Effector CD8-positive, alpha-beta T cell (primary cell): Measurements from ENCODE around the gene SLF2.

ENCODE experiments used
- DNase-seq: peaks from one replicate; lab custom pipeline; 2025; lab: John Stamatoyannopoulos, UW

SLF2 gene

DNA sequence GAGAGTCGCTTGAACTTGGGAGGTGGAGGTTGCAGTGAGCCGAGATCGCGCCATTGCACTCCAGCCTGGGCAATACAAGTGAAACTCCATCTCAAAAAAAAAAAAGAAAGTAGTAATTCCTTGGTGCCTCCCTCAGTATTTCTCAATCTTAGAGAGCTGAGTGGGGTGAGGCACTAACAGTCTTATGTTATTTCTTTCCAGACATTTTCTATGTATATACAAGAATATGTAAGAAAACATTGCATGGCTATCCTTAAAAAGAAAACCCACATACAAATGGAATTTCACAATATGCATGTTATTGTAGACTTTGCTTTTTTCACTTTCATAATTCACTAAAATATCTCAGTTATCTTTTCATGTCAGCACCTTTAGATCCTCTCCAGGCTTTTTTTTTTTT, 13.6 kb upstream of the SLF2 start:
- DNase-seq: no peak

DNA sequence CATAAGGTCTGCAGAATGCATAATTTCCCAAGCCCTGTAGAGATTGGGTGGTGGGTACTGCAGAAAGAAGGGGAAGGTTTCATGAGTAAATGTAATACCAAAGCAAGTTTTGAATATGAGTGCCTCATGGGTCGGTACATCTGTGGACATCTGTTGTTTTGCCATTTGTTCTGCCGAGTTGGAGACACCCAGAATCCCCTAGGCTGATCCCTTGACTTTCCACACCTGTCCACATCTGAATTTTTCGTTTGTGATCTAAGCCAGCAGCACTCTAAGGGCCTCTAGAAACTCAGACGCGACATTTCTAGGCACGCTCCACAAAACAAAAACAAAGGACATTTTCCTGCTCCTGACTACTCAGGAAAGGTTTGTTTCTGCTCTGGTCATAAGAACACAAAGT, 11.7 kb upstream of the SLF2 start:
- DNase-seq: no peak

GRCh38 chr10:100902622-100903021, 10.1 kb upstream of the SLF2 start:
- DNase-seq: no peak

GRCh38 chr10:100904917-100905316, 7.8 kb upstream of the SLF2 start:
- no peak for DNase-seq

DNA sequence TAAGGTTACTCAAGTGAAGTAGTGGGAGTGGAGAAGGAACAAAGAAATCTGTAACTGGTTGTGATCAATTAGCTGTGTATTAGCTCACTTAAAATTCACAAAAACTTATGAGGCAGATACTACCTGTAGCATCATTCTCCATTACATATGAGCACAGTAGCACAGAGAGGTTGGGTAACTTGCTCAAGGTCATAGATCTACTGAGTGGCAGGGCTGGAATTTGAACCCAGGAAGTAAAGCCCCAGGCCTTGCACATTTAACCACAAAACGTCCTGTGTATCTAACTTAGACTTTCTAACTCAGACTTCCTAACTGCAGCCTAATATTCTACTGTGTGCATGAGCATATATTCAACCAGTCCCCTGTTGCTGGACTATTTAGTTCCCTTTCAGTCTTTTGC, 5.6 kb upstream of the SLF2 start:
- no peak for DNase-seq

DNA sequence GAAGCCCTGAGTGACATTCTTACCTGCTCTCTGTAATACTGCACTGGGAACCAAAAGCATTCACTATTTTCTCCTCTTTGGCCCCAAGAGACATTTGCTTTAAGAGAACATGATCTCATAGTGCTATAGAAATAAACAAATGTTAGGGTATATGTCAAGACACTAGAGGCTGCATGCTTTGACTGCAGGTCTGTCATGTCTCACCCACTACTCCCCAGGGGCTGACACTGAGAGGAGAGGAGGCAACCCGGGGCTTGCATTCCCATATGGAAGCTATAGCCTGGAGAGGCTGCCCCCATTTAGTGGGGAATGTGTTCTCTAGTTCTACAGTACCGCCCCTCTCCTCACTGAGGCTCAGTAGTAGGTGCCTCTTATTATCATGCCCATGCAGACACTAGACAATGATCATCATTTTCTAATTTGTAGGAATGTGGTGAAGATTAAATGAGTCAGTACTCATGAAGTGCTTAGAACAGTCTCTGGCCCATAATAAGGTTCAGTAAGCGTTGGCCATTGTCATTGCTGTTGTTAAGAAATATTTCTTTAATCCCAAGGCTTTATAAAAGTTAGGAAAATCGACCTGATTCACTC, 4.9 kb upstream of the SLF2 start:
- DNase-seq: no peak

- DNase-seq: no peak
Measured at GRCh38 chr10:100908378-100908777, 4.4 kb upstream of the SLF2 start.

- no peak for DNase-seq
Measured at GRCh38 chr10:100909501-100910263, 3.1 kb upstream of the SLF2 start.

GRCh38 chr10:100911472-100911871, 1.3 kb upstream of the SLF2 start:
- no peak for DNase-seq

DNA sequence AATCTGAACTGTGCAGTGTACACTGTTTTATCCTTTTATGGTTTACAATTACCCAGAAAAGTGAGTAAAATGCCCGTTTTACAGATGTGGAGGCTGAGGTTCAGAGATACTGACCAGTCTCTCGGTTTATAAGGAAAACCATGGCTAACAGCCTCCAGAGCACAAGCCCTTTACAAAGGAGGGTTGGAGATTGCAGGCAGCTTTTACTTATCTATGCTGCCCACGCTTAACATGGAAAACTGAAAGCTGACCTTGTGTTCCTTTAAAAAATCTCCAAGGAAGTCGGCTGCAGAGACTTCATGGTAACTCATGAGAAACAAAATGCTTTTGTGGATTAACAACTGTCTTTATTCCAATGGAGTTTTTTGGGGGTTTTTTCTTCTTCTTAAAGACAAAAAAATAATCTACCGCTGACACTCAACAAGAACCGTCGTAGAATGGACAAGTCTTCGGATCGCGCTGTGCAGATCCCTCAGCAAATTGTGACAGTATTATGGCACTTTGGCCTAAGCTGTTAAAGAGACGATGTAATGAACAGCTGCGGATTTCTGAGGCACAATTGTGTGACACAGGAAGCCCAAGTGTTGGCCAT, 654 bp upstream of the SLF2 start:
- DNase-seq: no peak

- DNase-seq: no peak
Measured at GRCh38 chr10:100913470-100913865, 705 bp downstream of the SLF2 start.

DNA sequence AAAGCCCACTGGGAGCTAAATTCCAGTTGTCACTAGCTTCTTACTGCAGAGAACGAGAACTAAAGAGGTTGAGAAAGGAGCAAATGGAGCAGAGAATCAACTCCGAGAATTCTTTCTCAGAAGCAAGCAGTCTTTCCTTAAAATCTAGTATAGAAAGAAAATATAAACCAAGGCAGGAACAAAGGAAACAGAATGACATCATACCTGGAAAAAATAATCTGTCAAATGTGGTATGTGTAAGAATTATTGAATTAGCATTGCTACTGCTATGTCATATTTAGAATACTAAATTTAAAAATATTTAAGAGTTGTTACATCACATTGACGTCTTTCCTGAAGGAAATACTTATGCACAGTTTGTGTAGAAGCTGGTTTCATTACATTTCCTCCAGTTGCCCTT, 4.3 kb downstream of the SLF2 start:
- no peak for DNase-seq

GRCh38 chr10:100923580-100923979, 10.8 kb downstream of the SLF2 start:
- DNase-seq: no peak

GRCh38 chr10:100927266-100927665, 14.5 kb downstream of the SLF2 start:
- DNase-seq: no peak

DNA sequence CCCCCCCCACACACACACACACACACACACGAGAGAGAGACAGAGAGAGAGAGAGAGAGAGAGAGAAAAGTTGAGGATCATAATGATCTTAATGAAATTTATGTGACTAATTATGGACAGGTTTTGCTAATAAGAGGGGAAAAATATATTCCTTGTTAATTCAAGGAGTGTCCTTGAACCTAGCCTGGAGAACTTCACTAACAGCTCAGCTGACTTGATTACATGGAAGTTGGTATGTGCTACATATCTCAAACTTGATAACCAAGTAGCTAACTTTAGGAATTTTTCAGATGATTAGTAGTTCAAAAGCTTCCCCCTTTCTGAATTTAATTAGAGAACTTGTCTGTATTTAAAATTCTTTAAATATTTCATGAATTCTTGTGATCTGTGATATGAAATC, 15.3 kb downstream of the SLF2 start:
- DNase-seq: no peak

DNA sequence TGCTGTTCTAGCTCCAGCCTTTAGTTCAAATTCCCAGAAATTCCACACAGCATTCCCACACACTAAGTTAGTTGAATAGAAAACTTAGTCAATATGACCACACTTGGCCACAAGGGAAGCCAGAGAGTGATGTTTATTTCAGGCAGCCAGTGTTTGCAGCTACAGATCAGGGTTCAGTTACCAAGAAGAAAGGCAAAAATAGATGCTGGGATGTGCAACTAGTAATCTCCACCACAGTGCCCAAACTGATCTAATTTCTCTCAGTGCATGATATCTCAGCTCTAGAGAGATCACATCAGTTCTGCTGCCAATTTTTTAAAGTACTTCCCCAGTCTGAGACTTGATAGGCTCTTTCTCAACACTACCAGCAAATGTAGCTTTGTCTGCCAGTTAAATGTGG, 17.6 kb downstream of the SLF2 start:
- no peak for DNase-seq

DNA sequence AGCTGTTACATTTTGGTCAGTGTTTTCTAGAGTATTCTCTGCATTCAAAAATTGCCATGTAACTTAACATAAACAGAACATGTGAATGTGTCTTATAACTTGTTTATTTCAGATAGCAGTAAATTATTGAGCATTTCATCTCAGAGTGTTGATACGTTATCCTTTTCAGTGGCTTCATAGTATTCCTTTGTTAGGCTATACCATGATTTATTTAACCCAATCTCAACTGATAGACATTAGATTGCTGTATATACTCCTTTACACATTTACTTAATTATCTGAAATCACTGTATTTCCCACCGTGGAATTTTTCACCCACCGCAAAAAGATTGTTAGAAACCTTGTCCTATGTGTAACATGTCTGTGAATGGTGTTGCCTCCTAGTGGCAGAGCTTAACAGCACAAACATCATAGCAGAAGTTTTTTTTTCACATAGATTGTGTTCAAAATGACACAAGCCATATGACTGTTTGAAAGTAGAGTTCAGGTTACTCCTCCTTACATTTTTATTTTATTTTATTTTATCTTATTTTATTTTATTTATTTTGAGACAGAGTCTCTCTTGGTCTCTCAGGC, 21.4 kb downstream of the SLF2 start:
- DNase-seq: no peak

DNA sequence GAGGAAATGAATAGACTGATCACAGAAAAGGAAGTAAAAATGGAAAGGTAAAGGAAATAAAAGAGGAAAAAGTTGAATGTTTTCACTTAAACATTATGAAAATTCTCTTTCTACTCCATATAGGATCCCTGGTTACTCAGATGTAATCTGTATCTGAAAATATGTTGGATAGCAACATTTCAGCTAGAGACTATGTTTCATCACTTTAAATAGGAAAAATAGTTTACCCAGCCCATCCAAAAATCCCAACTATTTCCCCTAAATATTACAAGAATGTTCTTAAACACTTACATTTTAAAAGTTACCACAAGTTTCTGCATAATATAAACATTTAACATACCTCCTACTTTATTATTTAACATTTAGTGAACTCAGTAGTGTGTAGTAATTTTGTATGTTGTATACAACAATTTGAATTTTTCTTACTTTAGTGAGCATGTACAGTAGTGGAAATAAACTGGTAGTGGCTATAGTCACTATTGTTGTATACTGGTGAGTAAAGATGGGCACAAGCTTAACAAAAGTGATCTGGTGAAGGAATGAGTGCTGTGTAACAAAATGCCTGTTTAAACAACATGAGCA, 27.1 kb downstream of the SLF2 start:
- no peak for DNase-seq

GRCh38 chr10:100942229-100942628, 29.5 kb downstream of the SLF2 start:
- DNase-seq: no peak

- DNase-seq: no peak
Measured at GRCh38 chr10:100943508-100943907, 30.7 kb downstream of the SLF2 start.

DNA sequence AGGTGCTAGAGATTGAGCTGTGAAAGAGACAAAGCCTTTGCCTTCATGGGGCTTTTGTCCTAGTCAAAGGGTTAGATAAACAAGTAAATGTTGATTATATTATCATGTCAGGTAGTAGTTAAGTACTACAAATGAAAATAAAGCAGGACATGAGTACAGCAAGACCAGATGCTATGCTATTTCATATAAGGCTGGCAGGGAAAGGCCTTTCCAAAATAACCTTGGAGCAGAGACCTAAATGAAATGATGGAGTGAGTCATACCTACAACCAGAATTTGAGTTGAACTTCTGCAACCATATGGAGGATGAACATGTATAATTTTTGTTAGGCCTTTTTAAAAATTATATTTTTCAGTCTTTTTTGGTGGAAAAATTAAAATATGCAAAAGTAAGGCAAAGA, 33.0 kb downstream of the SLF2 start:
- DNase-seq: no peak

DNA sequence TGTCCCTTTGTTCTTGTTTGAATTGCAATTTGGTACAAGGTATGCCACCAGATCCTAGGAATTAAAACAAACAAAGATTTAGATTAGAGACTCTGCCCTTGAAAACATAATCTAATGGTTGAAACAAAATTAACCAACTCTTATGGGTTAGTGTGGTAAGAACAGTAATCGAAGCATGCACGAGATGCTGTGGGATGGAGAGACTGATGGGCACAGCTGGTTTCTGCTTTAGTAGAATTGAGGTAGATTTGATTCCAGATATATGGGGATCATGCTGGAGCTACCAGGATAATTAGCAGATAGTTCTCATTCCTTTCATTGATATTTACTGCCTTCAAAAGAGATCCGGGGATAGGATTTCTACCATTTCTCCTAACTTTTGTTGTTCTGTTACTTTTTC, 36.2 kb downstream of the SLF2 start:
- DNase-seq: no peak

GRCh38 chr10:100960251-100960650, 47.5 kb downstream of the SLF2 start:
- DNase-seq: no peak
